Right forelimb (tissue), 1 donor: ENCODE measurements around the gene CCNY.
"Not testable (repeated sequence)": the region's sequence is repeated elsewhere in the genome, so short reads cannot be mapped to it uniquely, and the experiment has no call there.

Experiments used
- DNase-seq: peaks from one replicate; pipeline ENCODE4 v3.0.0-alpha.2; 2018

The CCNY gene

DNA sequence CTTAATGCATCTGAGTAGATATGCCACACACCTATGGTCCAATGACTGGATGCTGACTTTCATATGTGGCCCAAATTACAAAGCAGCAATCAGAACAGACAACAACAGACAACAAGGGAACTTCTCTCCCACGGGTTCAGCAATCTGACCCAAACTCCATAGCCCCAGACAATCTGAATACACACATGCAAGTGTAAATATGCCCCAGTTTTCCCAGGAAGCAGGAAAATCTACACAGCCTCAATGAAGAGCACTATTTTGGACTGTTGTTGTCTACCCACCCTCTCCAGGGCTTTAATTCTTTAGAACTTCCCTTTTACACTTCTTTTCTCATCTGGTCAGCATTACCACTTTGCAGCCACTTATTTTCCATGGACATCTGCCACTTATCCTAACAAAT, 2.0 kb upstream of the CCNY start:
- DNase-seq: no peak

DNA sequence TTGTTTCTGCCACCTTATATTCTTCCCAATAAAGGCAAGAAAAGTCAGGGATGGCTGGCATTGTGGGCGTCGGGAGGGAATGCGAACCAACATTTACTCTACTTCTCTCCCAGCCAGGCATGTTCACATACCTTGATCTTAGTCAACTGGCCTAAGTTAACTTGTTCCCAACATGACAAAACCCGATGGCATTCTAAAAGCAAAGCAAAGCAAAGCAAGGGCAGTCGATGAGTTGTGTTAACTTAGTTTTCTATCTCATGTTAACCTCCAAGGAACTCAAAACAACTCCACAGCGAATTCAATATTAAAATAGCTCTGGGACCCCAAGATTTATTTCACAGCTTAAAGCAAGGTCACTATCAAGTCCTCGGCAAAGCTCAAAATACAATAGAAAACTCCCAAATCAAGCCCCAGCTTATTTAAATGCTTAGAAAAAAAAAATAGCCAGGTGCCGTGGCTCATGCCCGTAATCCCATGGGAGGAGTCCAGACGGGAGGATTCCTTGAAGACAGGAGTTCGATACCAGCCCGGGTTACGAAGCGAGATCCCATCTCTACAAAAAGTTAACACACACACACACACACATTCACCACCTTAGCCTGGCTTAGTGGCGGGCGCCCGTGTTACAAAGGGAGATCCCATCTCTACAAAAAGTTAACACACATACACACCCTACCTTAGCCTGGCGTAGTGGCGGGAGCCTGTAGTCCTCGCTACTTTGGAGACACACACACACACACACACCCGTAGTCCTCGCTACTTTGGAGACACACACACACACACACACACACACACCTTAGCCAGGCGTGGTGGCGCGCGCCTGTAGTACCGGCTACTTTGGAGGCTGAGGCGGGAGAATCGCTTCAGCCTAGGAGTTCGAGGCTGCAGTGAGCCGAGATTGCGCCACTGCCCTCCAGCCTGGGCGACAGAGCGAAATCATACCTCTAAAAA, 901 bp upstream of the CCNY start:
- DNase-seq: peak; percentile 52

DNA sequence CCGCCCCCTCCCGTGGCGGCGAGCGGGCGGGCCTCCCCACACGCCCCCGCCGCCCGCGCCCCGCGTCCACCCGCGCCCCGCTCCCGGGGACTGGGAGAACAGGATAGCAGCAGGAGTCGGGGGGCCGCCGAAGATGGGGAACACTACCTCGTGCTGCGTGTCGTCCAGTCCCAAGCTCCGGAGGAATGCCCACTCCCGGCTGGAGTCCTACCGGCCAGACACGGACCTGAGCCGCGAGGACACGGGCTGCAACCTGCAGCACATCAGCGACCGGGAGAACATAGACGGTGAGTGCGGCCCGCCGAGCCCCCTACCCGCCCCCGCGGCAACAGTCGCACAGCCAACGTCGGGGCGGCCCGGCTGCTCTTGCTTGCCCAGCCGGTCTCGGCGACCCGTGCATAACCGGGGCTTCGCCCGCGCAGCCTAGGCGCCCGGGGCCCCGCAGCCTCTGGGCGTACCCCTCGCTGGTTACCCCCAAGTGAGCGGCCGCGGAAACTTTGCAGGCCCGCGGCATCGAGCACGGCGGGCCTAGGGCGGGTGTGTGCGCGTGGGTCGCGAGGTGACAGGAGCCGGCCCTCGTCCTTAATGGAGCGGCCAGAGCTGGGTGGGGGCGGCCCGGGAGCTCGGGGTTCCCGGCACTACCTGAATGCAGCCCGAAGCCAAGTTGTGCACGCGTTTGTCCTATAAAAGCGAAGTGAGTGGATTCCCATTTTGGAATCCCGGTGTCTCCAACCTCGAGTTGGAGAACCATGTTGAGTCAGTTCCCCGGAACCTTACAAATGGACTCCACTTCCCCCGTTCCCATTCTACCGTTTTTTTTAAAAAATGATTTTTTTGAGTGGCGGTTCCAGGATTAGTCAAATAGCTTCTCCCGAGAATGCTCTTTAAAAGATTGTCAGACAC, 863 bp downstream of the CCNY start:
- peak; percentile 68 for DNase-seq

DNA sequence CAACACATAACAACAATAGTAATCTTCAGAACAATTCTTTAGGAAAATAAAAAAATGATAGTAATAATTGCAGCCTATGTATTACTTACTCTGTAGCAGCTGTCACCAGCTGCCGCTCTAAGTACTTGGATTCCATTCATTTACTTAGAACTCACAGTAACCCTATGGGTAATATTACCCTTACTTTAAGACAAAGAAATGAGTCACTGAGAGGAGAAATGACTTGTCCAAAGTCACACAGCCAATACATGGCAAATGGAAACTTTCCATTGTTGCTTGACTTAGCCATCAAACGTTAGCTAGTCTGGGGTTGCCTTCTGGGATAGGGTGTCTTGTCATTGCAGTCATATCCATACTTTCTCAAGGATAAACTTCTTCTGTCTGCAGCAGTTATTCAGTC, 3.6 kb downstream of the CCNY start:
- DNase-seq: no peak

DNA sequence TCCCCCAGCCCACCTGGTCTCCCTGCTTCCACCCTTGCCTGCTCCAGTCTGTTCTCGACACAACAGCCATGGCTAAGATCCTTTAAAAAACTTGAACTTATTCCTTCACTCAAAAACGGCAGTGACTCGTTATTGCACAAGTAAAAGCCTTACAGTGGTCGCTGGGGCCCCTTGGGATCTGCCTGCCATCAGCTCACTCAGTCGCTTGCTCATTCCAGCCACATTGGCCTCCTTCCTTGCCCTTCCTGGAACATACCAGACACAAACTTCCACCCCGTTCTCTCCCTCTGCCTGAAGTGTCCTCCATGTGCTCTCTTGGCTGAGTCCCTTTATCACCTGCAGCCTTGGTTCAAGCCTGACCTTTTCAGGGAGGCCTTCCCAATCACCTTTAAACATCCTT, 4.7 kb downstream of the CCNY start:
- DNase-seq: no peak

DNA sequence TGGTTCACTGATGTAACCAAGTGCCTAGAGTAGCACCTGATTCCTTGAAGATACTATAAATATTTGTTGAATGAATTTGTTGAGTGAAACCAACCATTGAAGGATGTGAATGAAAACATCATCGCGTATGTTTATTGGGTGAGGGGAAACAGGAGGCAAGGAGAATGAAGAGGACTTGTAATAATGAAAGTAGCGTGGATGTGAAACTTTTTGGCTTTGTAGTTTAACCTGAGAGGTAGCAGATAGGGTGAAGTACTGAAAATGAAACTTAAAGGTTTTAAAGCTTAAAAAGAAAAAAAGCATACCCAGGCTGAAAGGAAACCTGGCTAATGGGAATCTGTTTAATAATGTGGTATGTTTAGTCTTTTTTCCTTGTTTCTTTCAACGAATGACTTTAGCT, 5.2 kb downstream of the CCNY start:
- no peak for DNase-seq

DNA sequence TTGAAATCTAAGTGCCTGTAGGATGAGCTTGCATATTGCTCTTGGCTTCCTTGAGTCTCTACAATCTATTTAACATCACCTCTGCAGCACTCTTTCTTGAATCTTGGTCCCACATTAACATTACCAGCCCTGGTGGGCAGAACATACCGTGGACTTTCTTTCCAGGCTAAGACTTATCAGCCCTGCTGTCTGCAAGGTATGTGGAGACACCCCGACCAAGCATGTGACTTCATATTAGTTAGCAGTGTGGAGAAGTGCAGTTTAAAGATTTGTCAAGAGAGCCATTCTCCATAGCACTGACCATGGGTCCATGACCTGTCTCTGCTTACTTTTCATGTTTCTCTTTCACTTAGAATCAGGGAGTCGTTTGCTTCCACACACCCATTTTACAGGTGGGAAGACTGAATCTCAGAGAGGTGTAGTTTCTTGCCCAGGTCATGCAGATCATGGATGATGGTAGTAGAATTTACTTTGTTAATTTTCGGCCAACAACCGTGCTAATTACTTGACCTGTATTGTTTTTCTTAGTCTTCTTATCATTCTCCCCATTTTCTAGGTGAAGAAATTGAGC, 6.0 kb downstream of the CCNY start:
- no peak for DNase-seq

DNA sequence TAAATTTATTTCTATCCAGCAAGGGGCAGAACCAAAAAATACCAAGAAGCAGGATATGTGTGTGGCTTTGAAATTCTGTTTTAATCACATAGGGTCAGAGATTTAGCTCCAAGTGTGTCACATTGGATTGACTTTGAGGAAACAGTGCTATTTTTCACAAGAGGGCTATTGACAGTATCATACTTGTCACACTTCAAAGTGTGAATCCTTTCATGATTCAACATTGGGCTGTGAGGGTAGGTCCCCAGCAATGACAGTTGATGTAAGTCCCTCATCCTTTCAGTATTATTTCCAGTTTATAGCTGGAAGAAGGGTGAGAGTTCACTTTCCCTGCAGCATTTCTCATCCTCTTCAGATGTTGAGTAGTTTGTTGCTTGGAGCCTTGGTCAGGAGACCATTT, 7.4 kb downstream of the CCNY start:
- no peak for DNase-seq

DNA sequence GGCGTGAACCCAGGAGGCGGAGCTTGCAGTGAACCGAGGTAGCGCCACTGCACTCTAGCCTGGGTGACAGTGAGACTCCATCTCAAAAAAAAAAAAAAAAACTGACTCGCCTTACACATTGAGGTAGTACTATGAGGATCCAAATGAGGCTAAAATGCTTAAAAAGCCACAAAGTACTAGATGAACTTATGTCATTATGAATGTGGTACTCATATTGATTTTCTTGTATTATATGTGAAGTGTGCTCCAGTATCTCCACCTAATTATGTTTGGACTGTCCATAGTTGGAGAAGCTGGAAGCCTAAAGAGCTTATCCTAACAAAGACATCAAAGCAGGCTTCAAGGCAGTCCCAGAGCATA, 9.1 kb downstream of the CCNY start:
- no peak for DNase-seq

DNA sequence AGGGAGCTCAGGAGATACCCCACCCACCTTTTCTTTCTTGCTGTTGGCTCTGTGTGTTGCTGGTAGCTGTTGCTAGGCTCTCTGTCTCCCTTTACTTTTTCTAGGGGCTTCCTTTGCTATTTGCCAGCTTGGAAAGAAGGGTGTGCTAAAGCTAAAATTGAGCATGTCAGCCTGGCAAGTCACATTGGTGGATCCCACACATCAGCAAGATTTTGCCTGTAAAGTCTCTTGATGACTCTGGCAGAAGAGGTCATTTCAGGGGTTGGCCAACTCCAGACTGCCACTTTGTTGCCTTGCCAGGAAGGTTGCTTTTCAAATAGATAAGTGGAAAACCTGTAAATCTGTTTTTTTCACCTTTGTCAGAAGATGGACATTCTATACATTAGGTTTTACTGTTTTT, 9.9 kb downstream of the CCNY start:
- no peak for DNase-seq

DNA sequence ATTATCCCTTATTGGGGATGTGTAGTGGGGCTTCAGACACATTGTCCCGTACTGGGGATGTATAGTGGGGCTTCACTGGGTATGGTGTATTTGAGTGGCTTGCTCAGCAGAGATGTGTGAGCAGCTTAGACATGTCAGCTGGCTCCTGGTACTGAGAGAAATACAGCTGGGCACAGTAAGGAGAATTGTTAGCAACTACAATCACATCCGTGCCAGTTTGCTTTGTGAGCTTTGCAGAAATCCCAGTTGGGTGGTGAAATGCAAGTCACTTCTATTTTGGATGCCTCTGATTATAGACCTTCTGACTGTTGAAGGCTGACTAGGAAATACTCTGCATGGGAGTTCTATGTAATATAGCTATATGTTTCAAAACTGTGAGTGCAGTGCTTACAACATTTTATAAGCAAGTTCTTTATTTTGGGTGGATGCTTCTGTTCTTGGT, 10.8 kb downstream of the CCNY start:
- no peak for DNase-seq

DNA sequence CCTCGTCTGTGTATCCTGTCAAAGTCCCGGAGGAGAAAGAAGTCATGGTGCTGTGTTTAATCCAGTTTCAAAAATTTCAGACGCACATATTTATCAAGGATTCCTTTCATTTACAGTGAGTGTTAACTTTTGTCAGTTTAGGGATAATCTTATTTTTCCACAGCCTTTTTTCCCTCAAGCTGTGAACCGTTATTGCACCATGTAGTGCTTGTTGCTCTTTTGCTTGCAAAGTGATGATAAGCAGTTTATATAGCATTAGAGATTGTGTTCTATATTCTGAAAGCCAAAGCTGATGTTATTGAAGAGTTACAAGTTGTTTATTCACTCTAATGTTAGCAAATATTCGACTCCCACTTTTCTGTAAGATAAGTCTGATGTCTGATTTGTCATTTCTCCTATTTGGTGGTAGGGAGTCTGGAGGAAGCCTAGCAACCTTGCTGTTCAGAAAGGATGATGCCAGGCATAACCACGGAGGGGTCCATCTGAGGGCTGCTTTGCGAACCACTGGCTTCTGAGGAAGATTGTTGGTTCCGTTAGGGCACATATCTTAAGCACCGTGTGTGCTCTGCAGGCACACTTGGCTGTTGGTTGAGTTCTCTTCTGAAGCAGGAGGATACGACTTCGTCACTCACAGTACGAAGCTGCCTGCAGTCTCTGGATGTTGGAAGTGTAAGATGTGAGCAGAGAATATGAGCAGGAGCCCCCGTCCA, 11.7 kb downstream of the CCNY start:
- DNase-seq: no peak

DNA sequence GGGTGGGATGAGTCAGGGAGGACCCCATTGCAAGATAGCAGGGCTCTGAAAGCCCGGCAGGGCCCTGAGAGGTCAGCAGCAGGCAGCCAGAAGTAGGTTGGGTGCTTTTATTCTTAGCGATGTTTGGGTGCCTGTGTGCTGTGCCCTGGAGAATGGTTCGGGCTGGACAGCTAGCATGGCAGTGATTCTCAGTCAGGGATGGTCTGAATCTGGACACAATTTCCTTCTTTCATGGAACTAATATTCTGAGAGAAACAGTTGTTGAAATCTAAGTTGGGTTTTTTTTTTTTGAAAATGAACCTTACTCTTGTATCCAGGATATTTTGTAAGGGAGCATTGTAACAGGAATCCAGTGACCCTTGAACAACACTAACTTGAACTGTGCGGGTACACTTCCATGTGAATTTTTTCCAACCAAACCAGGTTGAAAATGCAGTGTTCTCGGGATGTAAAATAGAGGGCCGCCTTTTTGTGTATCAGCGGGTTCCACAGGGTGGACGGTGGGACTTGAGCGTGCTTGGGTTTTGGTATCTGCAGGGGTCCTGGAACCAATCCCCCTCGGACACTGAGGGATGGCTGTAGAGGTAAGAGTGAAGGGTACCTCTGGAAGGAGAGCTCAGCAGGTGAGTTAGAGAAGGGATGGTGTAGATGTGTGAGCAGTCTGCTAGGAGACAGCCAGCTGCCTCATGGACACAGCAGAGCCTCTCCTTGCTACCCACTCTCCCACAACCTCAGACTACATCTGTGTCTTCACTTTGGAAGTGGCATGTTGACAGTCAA, 12.5 kb downstream of the CCNY start:
- DNase-seq: no peak

DNA sequence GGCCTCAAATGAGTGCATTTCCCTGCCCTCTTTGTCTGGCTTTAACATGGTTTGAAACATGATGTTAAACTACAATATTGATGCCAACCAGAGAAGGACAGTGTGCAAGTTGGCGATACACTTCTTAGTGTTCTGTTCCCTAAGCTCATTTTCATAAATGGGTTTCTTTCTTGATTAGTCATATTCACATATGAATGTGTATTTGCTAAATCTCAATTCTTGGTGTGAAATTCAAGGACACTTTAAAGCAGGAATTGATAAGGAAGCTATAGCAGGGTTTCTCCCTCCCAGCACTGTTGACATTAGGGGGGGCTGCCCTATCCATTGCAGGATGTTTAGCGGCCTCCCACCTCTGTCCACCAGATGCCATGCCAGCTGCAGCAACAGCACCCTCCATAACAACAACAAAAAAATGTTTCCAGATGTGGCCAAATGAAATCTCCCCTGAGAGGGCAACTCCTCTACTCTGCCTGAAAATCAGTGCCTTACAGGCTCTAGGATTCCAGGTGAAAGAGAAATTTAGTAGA, 13.1 kb downstream of the CCNY start:
- no peak for DNase-seq

DNA sequence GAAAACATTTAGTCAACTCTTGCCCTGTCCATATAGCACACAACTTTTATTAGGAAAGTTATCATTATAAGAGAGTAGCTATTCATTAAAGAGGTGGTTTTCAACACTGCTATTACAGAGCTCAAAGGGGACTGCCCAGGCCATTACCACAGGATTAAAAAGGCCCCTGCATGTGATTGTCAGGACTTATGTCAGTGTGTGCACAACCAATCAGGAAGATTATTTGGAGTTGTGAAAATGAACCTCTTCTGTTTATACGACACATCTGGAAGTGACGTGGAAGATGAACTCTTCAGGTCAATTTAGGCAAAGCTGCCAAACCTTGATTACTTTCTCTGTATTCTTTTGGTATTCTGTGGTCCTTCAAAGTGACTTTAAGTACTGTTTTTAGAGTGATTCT, 14.7 kb downstream of the CCNY start:
- DNase-seq: no peak

DNA sequence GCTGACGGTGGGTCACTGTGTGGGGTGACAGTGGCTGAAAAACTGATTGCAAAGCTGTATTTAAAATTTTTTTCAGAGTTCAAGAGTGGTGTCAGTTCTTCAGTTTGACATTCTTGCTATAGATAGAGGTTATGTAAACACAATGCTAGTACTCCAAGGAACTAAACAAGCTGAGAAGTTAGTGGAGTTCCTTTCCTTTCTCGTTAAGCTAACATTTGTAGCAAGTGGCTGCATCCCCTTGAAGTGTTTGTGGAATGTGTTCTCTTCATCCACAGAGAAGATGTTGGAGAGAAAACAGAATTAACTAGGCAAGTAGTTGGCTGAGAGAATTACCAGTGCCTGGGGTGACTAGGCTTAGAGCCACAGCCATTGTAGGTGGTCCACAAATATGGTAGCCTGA, 15.8 kb downstream of the CCNY start:
- DNase-seq: no peak

DNA sequence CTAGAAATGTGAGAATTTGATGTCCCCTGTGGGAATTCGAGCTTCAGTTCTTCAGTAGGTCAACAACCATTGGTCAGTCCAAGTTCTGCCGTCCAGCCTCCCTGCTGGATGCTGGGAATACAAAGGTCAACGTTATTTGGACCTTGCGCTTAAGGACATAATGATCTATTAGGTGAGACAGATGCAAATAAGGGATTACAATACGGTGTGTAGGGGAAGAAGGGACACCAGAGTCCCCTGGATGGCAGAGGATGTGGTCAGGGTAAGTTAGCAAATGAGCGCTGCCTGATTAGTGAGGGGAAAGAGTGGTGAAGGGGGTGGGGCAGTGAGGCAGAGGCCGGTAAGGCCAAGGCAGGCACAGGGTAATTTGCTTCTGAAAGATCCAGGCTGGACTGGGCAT, 16.2 kb downstream of the CCNY start:
- no peak for DNase-seq

DNA sequence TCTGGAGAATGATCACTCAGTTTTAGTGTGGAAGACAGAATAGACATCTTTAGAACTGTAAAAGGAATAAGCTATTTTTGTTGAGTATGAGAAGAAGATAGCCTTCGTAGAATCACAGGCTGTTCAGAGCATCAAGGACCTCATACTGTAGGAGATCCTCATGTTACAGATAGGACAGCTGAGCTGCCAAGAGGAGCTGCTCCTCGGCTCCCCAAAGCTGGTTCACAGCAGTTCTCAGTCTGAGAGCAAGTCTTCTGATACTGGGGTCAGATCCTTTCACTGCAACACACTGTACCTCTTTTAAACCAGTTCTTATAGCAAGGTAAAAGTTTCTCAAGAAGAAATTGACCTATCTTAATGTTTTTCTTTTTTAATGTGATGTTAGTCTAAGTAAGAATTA, 17.1 kb downstream of the CCNY start:
- DNase-seq: no peak

DNA sequence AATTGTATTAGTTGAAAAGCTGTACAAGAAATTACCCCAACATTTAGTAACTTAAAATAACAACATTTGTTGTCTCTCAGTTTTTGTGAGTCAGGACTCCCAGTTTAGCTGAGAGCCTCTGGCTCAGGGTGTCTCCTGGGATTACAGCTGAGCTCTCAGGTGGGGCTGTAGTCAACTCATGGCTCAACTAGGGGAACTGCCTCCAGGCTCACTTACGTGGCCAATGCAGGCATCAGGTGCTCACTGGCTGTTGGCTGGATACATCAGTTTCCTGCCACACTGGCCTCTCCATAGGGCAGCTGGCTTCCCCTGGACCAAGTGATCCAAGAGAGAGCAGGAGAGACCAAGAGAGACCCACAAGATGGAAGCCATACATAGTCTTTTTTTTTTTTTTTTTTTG, 17.5 kb downstream of the CCNY start:
- DNase-seq: no peak

DNA sequence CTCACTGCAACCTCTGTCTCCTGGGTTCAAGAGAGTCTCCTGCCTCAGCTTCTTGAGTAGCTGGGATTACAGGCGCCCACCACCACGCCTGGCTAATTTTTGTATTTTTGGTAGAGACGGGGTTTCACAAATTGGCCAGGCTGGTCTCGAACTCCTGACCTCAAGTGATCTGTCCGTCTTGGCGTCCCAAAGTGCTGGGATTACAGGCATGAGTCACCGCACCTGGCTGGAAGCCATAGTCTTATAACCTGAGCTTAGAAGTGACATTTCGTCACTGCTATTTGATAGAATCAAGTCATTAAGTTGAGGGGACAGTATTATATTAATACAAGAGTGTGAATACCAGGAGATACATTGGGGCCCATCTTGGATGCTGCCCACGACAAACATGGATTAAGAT, 17.9 kb downstream of the CCNY start:
- not testable (repeated sequence) for DNase-seq

DNA sequence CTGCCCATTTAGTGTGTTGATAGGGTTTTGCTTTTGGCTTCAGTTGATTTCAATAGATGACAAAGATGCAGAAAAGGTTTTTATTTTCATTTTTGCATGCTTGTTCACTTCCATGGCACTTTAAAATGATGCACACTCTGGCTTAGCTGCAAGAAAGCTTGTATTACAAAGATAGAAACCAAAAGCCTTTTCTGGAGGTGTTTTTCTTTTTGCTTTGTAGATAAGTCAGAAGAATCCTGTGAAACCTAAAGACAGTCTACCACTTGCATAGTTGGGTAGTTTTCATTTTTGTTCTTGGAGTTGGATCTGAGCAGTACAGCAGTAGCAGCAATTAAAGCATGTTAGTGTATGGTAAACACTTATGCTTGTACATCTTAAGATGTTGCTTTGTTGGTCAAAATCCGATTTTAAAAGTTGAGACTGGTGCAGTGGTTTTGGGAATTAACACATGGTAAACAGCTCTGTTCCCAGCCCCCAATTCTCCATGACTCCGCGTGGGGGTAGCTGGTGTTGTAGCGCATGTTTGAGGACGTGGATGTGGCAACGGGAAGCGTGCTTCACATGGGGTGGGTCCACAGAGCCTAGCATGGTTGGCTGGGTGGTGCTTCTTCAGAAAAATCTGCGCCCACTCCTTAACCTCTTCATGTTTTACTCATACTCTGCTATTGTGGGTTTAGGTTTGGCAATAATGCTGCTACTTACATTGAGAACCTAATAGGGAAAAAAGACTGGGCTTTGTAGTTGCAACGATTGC, 19.8 kb downstream of the CCNY start:
- DNase-seq: no peak
